Breast epithelium (tissue), 3 donors: ENCODE data around the gene OPCML.

Source experiments
- POLR2A ChIP-seq: fragments of 450-650 bp; IDR thresholded peaks from one replicate; pipeline ENCODE4 v1.6.1; 2016; ENCODE audit warnings: antibody characterized with exemption, mild to moderate bottlenecking, moderate library complexity
- POLR2AphosphoS5 ChIP-seq, 3 donors: sonication (generic); formaldehyde crosslinking; IDR thresholded peaks; one replicate each; pipeline ENCODE4 v1.6.1; 2017; ENCODE audit warnings: antibody characterized with exemption in 3 of 3
- TF ChIP-seq, protein P1 (sequence below), 3 donors: fragments of 450-650 bp; IDR thresholded peaks; one replicate each; pipeline ENCODE4 v1.5.1; 2016 to 2017; ENCODE audit warnings: antibody characterized with exemption in 3 of 3, mild to moderate bottlenecking in 3 of 3, moderate library complexity in 3 of 3

DNA sequence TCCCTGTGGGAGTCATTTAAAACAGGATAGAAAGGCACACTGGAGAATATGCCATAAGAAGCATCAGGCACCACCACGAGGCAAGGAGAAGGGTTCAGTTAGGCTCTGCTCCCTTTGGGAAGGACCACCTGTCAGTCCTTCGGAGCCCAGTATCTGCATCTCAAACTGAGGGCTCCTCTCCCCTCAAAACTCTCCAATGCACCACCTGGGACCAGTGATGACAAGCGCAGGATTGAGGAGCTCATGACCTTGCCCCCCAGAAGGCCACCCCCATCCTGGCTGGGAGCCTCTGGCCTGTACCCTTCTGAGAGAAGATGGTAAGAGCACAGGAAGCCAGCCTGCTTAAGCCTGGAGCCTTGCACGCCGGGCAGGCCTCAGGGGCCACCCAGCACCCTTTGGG is 39.4 kb downstream of the OPCML start:
- TF ChIP-seq, protein P1, sequence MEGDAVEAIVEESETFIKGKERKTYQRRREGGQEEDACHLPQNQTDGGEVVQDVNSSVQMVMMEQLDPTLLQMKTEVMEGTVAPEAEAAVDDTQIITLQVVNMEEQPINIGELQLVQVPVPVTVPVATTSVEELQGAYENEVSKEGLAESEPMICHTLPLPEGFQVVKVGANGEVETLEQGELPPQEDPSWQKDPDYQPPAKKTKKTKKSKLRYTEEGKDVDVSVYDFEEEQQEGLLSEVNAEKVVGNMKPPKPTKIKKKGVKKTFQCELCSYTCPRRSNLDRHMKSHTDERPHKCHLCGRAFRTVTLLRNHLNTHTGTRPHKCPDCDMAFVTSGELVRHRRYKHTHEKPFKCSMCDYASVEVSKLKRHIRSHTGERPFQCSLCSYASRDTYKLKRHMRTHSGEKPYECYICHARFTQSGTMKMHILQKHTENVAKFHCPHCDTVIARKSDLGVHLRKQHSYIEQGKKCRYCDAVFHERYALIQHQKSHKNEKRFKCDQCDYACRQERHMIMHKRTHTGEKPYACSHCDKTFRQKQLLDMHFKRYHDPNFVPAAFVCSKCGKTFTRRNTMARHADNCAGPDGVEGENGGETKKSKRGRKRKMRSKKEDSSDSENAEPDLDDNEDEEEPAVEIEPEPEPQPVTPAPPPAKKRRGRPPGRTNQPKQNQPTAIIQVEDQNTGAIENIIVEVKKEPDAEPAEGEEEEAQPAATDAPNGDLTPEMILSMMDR (IDR thresholded peaks at IDR 0.05) = no peak
- TF ChIP-seq POLR2A (no peak), POLR2AphosphoS5 (IDR thresholded peaks at IDR 0.05) (no peak)
